Activated naive CD4-positive, alpha-beta T cell treated with anti-CD3 and anti-CD28 coated beads for 36 hours (primary cell): ENCODE data around the gene KIF4A. TPM values are rescaled to one million over a fixed set of nuclear protein-coding genes. Genes with fewer than 3 reads are reported as not detected.

Experiments used
- CTCF ChIA-PET: fragments of 350-600 bp; sonication (Branson Sonifier 250); formaldehyde crosslinking; loops from one replicate; lab custom pipeline; 2021; ENCODE audit warnings: antibody characterized with exemption; lab: Charles Lee
- DNase-seq: peaks from one replicate; pipeline ENCODE4 v3.0.0-alpha.2; 2020
- H3K27ac Mint-ChIP-seq: one replicate; pipeline ENCODE4 v1.8.0; 2021; ENCODE audit warnings: mild to moderate bottlenecking, mixed read lengths
- H3K27me3 Mint-ChIP-seq: one replicate; pipeline ENCODE4 v1.8.0; 2021; ENCODE audit warnings: low read depth, mixed read lengths
- H3K36me3 Mint-ChIP-seq: one replicate; pipeline ENCODE4 v1.8.0; 2021; ENCODE audit warnings: low read depth, mixed read lengths
- H3K4me1 Mint-ChIP-seq: one replicate; pipeline ENCODE4 v1.8.0; 2021; ENCODE audit warnings: low read depth, mixed read lengths
- H3K4me3 Mint-ChIP-seq: one replicate; pipeline ENCODE4 v1.8.0; 2021; ENCODE audit warnings: mild to moderate bottlenecking, moderate library complexity, mixed read lengths
- H3K9me3 Mint-ChIP-seq: one replicate; pipeline ENCODE4 v1.8.0; 2021; ENCODE audit warnings: mixed read lengths
- intact Hi-C: fragments of 100-400 bp; cut with micrococcal nuclease; formaldehyde crosslinking; loops from one replicate; pipeline ENCODE4 v1.15.1; 2023
- total RNA-seq, 2 experiments: library from RNA; stranded (reverse); gene quantifications; one replicate each; pipeline ENCODE4 v1.2.3, GENCODE V29; 2021

Gene KIF4A
- total RNA-seq, 2 experiments from 2014 or later, result 27.1 to 29.6 TPM

- Mint-ChIP-seq H3K27me3 (no peaks in the 10 kb centered on the region), H3K4me3 (no peak overlapping the region), H3K4me1 (no peaks in the 10 kb centered on the region), H3K36me3 (peaks cover 3% of the 10 kb centered on the region), H3K27ac (no peak overlapping the region), H3K9me3 (no peaks in the 10 kb centered on the region)
- CTCF ChIA-PET, result interaction anchor here (1.1 kb wide), 1 partner anchor 122 kb away, joined by 3 read pairs; the partner anchor contains the start of genes KIF4A and PDZD11
- no peak for DNase-seq
- intact Hi-C loops, result no loop called here
These were observed 121.6 kb downstream of the KIF4A start for GRCh38 chrX:70411475-70411874.

- no peak overlapping the region for H3K27ac Mint-ChIP-seq
- no peaks in the 10 kb centered on the region for H3K27me3 Mint-ChIP-seq
- DNase-seq, result no peak
- no peaks in the 10 kb centered on the region for H3K36me3 Mint-ChIP-seq
- CTCF ChIA-PET, result no interaction called here
- intact Hi-C loops, result no loop called here
- no peak overlapping the region for H3K4me3 Mint-ChIP-seq
- H3K9me3 Mint-ChIP-seq, result no peaks in the 10 kb centered on the region
- H3K4me1 Mint-ChIP-seq, result no peaks in the 10 kb centered on the region
These were observed 131.7 kb downstream of the KIF4A start for GRCh38 chrX:70421618-70422017.

GRCh38 chrX:70422851-70423341 is 133.0 kb downstream of the KIF4A start, which contains the start of gene GDPD2:
Gene GDPD2, plus strand, starts transcription at chrX:70423314. Its CDS starts 1,671 bp downstream, at chrX:70424985.
- CTCF ChIA-PET, result interaction anchor here (0.6 to 1.0 kb wide), 2 partner anchors 9 to 380 kb away, joined by 3 to 4 read pairs; no protein-coding TSS in a partner anchor
- Mint-ChIP-seq H3K4me1 (no peaks in the 10 kb centered on the region), H3K9me3 (no peaks in the 10 kb centered on the region), H3K36me3 (no peaks in the 10 kb centered on the region), H3K4me3 (no peak within 1 kb of the TSS), H3K27me3 (no peaks in the 10 kb centered on the region), H3K27ac (no peak within 1 kb of the TSS)
- intact Hi-C loops, result no loop called here
- DNase-seq, result no peak

GRCh38 chrX:70423936-70424675 is 134.2 kb downstream of the KIF4A start:
- no peak overlapping the region for H3K27ac Mint-ChIP-seq
- no peaks in the 10 kb centered on the region for H3K9me3 Mint-ChIP-seq
- H3K4me1 Mint-ChIP-seq, result no peaks in the 10 kb centered on the region
- intact Hi-C loops, result no loop called here
- CTCF ChIA-PET, result no interaction called here
- no peak overlapping the region for H3K4me3 Mint-ChIP-seq
- DNase-seq, result no peak
- no peaks in the 10 kb centered on the region for H3K27me3 Mint-ChIP-seq
- H3K36me3 Mint-ChIP-seq, result no peaks in the 10 kb centered on the region

- CTCF ChIA-PET, result no interaction called here
- intact Hi-C loops, result no loop called here
- Mint-ChIP-seq H3K36me3 (no peaks in the 10 kb centered on the region), H3K27me3 (no peaks in the 10 kb centered on the region), H3K4me1 (no peaks in the 10 kb centered on the region), H3K27ac (no peak overlapping the region), H3K9me3 (no peaks in the 10 kb centered on the region), H3K4me3 (no peak overlapping the region)
- DNase-seq, result no peak
These were observed 134.9 kb downstream of the KIF4A start for GRCh38 chrX:70424801-70425200.

GRCh38 chrX:70426286-70427278 is 136.7 kb downstream of the KIF4A start:
- no peaks in the 10 kb centered on the region for H3K27me3 Mint-ChIP-seq
- H3K9me3 Mint-ChIP-seq, result no peaks in the 10 kb centered on the region
- DNase-seq, result no peak
- CTCF ChIA-PET, result no interaction called here
- H3K4me1 Mint-ChIP-seq, result no peaks in the 10 kb centered on the region
- no peak overlapping the region for H3K4me3 Mint-ChIP-seq
- no peak overlapping the region for H3K27ac Mint-ChIP-seq
- intact Hi-C loops, result no loop called here
- no peaks in the 10 kb centered on the region for H3K36me3 Mint-ChIP-seq

- Mint-ChIP-seq H3K36me3 (no peaks in the 10 kb centered on the region), H3K27me3 (no peaks in the 10 kb centered on the region), H3K27ac (no peak overlapping the region), H3K4me1 (no peaks in the 10 kb centered on the region), H3K4me3 (no peak overlapping the region), H3K9me3 (no peaks in the 10 kb centered on the region)
- intact Hi-C loops, result no loop called here
- no peak for DNase-seq
- CTCF ChIA-PET, result no interaction called here
These were observed 137.5 kb downstream of the KIF4A start for GRCh38 chrX:70427365-70427764.

GRCh38 chrX:70429759-70430158 is 139.9 kb downstream of the KIF4A start:
- DNase-seq, result no peak
- Mint-ChIP-seq H3K9me3 (no peaks in the 10 kb centered on the region), H3K27me3 (peaks cover 2% of the 10 kb centered on the region), H3K4me3 (no peak overlapping the region), H3K27ac (no peak overlapping the region), H3K36me3 (no peaks in the 10 kb centered on the region), H3K4me1 (peaks cover 4% of the 10 kb centered on the region)
- CTCF ChIA-PET, result interaction anchor here (0.6 kb wide), 1 partner anchor 41 kb away, joined by 3 read pairs; no protein-coding TSS in a partner anchor
- intact Hi-C loops, result no loop called here

- no peak for DNase-seq
- no peaks in the 10 kb centered on the region for H3K36me3 Mint-ChIP-seq
- peaks cover 11% of the 10 kb centered on the region for H3K27me3 Mint-ChIP-seq
- intact Hi-C loops, result no loop called here
- peaks cover 7% of the 10 kb centered on the region for H3K4me1 Mint-ChIP-seq
- peak overlapping the region; percentile 50 for H3K27ac Mint-ChIP-seq
- CTCF ChIA-PET, result interaction anchor here (0.5 to 1.6 kb wide), 5 partner anchors 9 to 517 kb away, joined by 3 to 6 read pairs (median 3); partner anchors contain the start of genes KIF4A and PDZD11
- peak overlapping the region; percentile 84 for H3K4me3 Mint-ChIP-seq
- H3K9me3 Mint-ChIP-seq, result no peaks in the 10 kb centered on the region
These were observed 143.3 kb downstream of the KIF4A start for GRCh38 chrX:70432936-70433847.

GRCh38 chrX:70433848-70434351 is 144.0 kb downstream of the KIF4A start:
- CTCF ChIA-PET, result interaction anchor here (1.0 to 1.6 kb wide), 4 partner anchors 9 to 144 kb away, joined by 3 to 4 read pairs (median 3); partner anchors contain the start of genes KIF4A and PDZD11
- peaks cover 7% of the 10 kb centered on the region for H3K4me1 Mint-ChIP-seq
- H3K9me3 Mint-ChIP-seq, result no peaks in the 10 kb centered on the region
- H3K27ac Mint-ChIP-seq, result peak overlapping the region; percentile 50
- H3K4me3 Mint-ChIP-seq, result peak overlapping the region; percentile 84
- DNase-seq, result peak; percentile 80
- H3K36me3 Mint-ChIP-seq, result no peaks in the 10 kb centered on the region
- intact Hi-C loops, result loop anchor here (1.0 to 2.0 kb wide), 5 partner anchors 20 to 401 kb away; partner anchors contain the start of genes IGBP1 and KIF4A
- peaks cover 11% of the 10 kb centered on the region for H3K27me3 Mint-ChIP-seq

GRCh38 chrX:70434352-70434866 is 144.5 kb downstream of the KIF4A start:
- CTCF ChIA-PET, result interaction anchor here (1.0 to 1.8 kb wide), 5 partner anchors 8 to 231 kb away, joined by 3 to 9 read pairs (median 3); partner anchors contain the start of genes KIF4A and PDZD11
- intact Hi-C loops, result loop anchor here (1.0 to 2.0 kb wide), 5 partner anchors 20 to 402 kb away; partner anchors contain the start of genes IGBP1 and KIF4A
- Mint-ChIP-seq H3K27ac (no peak overlapping the region), H3K4me3 (peak overlapping the region; percentile 84), H3K36me3 (no peaks in the 10 kb centered on the region), H3K27me3 (peaks cover 13% of the 10 kb centered on the region), H3K4me1 (peaks cover 7% of the 10 kb centered on the region), H3K9me3 (no peaks in the 10 kb centered on the region)
- DNase-seq, result peak; percentile 76
